Mesenchymal stem cell (in vitro differentiated cells and primary cell): ENCODE data around the gene ZNF805.

Experiments
- DNase-seq: peaks from one replicate; pipeline ENCODE4 v3.0.0-alpha.2; 2013
- H2AFZ ChIP-seq: one replicate; pipeline ENCODE4 v1.6.1; 2013; ENCODE audit warnings: low read depth, mild to moderate bottlenecking, control low read depth, inconsistent platforms, low read length, moderate library complexity
- H2AK5ac ChIP-seq: 2 replicates; pipeline ENCODE4 v1.6.1; 2013; ENCODE audit warnings: low read length, moderate library complexity, mild to moderate bottlenecking, inconsistent platforms; ENCODE audit not compliant: severe bottlenecking
- H2BK120ac ChIP-seq: one replicate; pipeline ENCODE4 v1.6.1; 2013; ENCODE audit warnings: low read depth, mild to moderate bottlenecking, inconsistent platforms, low read length, moderate library complexity
- H2BK12ac ChIP-seq, 2 experiments: one replicate each; pipeline ENCODE4 v1.6.1; 2013; ENCODE audit warnings: inconsistent platforms in 2 of 2, low read length in 2 of 2, mild to moderate bottlenecking in 2 of 2, moderate library complexity in 2 of 2, control low read depth in 1 of 2
- H2BK15ac ChIP-seq: one replicate; pipeline ENCODE4 v1.6.1; 2013; ENCODE audit warnings: mild to moderate bottlenecking, low read depth, inconsistent platforms; ENCODE audit not compliant: poor library complexity, severe bottlenecking
- H2BK5ac ChIP-seq: 2 replicates; pipeline ENCODE4 v1.6.1; 2013; ENCODE audit warnings: low read depth, mild to moderate bottlenecking, low read length, control low read depth, inconsistent platforms; ENCODE audit not compliant: poor library complexity, severe bottlenecking
- H3K14ac ChIP-seq, 2 experiments: one replicate each; pipeline ENCODE4 v1.6.1; 2013; ENCODE audit warnings: inconsistent platforms in 2 of 2, low read length in 2 of 2, control low read depth in 1 of 2, mild to moderate bottlenecking in 1 of 2, moderate library complexity in 1 of 2
- H3K18ac ChIP-seq, 2 experiments: one replicate each; pipeline ENCODE4 v1.6.1; 2013; ENCODE audit warnings: inconsistent platforms in 2 of 2, low read length in 2 of 2, control low read depth in 1 of 2, low read depth in 1 of 2, mild to moderate bottlenecking in 1 of 2
- H3K23ac ChIP-seq, 2 experiments: one replicate each; pipeline ENCODE4 v1.6.1; 2013; ENCODE audit warnings: inconsistent platforms in 2 of 2, low read length in 2 of 2, mild to moderate bottlenecking in 2 of 2, moderate library complexity in 2 of 2, control low read depth in 1 of 2
- H3K27ac ChIP-seq: 2 replicates; pipeline ENCODE4 v1.5.1; 2013; ENCODE audit warnings: mild to moderate bottlenecking, moderate library complexity, low read length, control low read depth, inconsistent platforms; ENCODE audit not compliant: poor library complexity, severe bottlenecking
- H3K27me3 ChIP-seq, 2 experiments: 2 replicates each; pipeline versions ENCODE4 v1.6.1 to v1.7.0; 2013; ENCODE audit warnings: low read length in 2 of 2, mild to moderate bottlenecking in 2 of 2, moderate library complexity in 2 of 2, control low read depth in 1 of 2, inconsistent platforms in 1 of 2; ENCODE audit not compliant: control insufficient read depth in 1 of 2, insufficient read depth in 1 of 2
- H3K36me3 ChIP-seq, 2 experiments: 2 replicates each; pipeline versions ENCODE4 v1.6.1 to v1.7.0; 2013; ENCODE audit warnings: low read length in 2 of 2, control low read depth in 1 of 2, inconsistent platforms in 1 of 2, low read depth in 1 of 2, mild to moderate bottlenecking in 1 of 2; ENCODE audit not compliant: insufficient read depth in 2 of 2, control insufficient read depth in 1 of 2
- H3K4ac ChIP-seq, 2 experiments: one replicate each; pipeline ENCODE4 v1.6.1; 2013; ENCODE audit warnings: inconsistent platforms in 2 of 2, low read length in 2 of 2, mild to moderate bottlenecking in 2 of 2, moderate library complexity in 2 of 2, control low read depth in 1 of 2, low read depth in 1 of 2
- H3K4me1 ChIP-seq: 2 replicates; pipeline ENCODE4 v1.6.1; 2013; ENCODE audit warnings: low read depth, low read length, control low read depth; ENCODE audit not compliant: control insufficient read depth, insufficient read depth
- H3K4me2 ChIP-seq: 2 replicates; pipeline ENCODE4 v1.6.1; 2013; ENCODE audit warnings: low read length, mild to moderate bottlenecking, inconsistent platforms; ENCODE audit not compliant: poor library complexity, severe bottlenecking
- H3K4me3 ChIP-seq, 2 experiments: 2 replicates each; pipeline versions ENCODE4 v1.5.1 to v1.7.0; 2013; ENCODE audit warnings: low read length in 2 of 2, mild to moderate bottlenecking in 2 of 2, control low read depth in 1 of 2, low read depth in 1 of 2; ENCODE audit not compliant: insufficient read depth in 1 of 2
- H3K79me1 ChIP-seq: replicated peaks from 2 replicates; pipeline ENCODE4 v1.6.1; 2013; ENCODE audit warnings: mild to moderate bottlenecking, control low read depth, low read length, inconsistent platforms; ENCODE audit not compliant: poor library complexity, severe bottlenecking
- H3K9ac ChIP-seq: 2 replicates; pipeline ENCODE4 v1.7.0; 2013; ENCODE audit warnings: mild to moderate bottlenecking, low read length, moderate library complexity
- H3K9me3 ChIP-seq: 2 replicates; pipeline ENCODE4 v1.7.0; 2013; ENCODE audit warnings: mild to moderate bottlenecking, low read length; ENCODE audit not compliant: control insufficient read depth
- H4K8ac ChIP-seq: one replicate; pipeline ENCODE4 v1.6.1; 2013; ENCODE audit warnings: inconsistent platforms, mild to moderate bottlenecking, low read length, moderate library complexity
- H4K91ac ChIP-seq: one replicate; pipeline ENCODE4 v1.6.1; 2013; ENCODE audit warnings: mild to moderate bottlenecking, low read length, inconsistent platforms
- WGBS: methylation state at CpG from one replicate; pipeline ENCODE4 v1.1.7; 2013; ENCODE audit warnings: mixed read lengths; 5-methylcytosine and 5-hydroxymethylcytosine counted together

Gene ZNF805

GRCh38 chr19:57245066-57245465, 4.6 kb downstream of the ZNF805 start:
- H2BK5ac ChIP-seq: no peak overlapping the region
- no peak overlapping the region for H3K27ac ChIP-seq
- H3K9me3 ChIP-seq: no peaks in the 10 kb centered on the region
- H4K8ac ChIP-seq: no peak overlapping the region
- 100% methylated on average over 5 of the region's 5 CpGs for WGBS
- H3K4me2 ChIP-seq: no peak overlapping the region
- no peak overlapping the region for H3K9ac ChIP-seq
- H3K14ac ChIP-seq: no peak overlapping the region
- H2BK15ac ChIP-seq: no peak overlapping the region
- no peak overlapping the region for H3K18ac ChIP-seq
- H3K4me1 ChIP-seq: peaks cover 7% of the 10 kb centered on the region
- H3K79me1 ChIP-seq: peaks cover 51% of the 10 kb centered on the region
- H3K23ac ChIP-seq: no peak overlapping the region
- no peak overlapping the region for H2BK12ac ChIP-seq
- H2BK120ac ChIP-seq: no peak overlapping the region
- no peak for DNase-seq
- peaks cover 50 to 63% of the 10 kb centered on the region in 2 experiments for H3K36me3 ChIP-seq
- H3K27me3 ChIP-seq: no peaks in the 10 kb centered on the region
- no peak overlapping the region for H3K4ac ChIP-seq
- no peak overlapping the region for H2AFZ ChIP-seq
- no peak overlapping the region for H3K4me3 ChIP-seq
- H4K91ac ChIP-seq: no peak overlapping the region
- H2AK5ac ChIP-seq: no peak overlapping the region

- Histone ChIP-seq H2BK120ac (no peak overlapping the region), H3K27me3 (no peaks in the 10 kb centered on the region), H2BK5ac (no peak overlapping the region), H3K79me1 (peaks cover 55% of the 10 kb centered on the region), H2BK12ac (no peak overlapping the region), H4K8ac (no peak overlapping the region), H3K9ac (no peak overlapping the region), H3K4me2 (no peak overlapping the region), H2AFZ (no peak overlapping the region), H4K91ac (no peak overlapping the region), H3K4ac (no peak overlapping the region), H3K9me3 (no peaks in the 10 kb centered on the region), H2AK5ac (no peak overlapping the region), H3K4me3 (no peak overlapping the region), H3K14ac (no peak overlapping the region), H3K36me3 (peaks cover 56 to 72% of the 10 kb centered on the region in 2 experiments), H3K23ac (no peak overlapping the region), H3K27ac (no peak overlapping the region), H3K4me1 (peaks cover 5% of the 10 kb centered on the region), H3K18ac (no peak overlapping the region), H2BK15ac (no peak overlapping the region)
- DNase-seq: no peak
- 97% methylated on average over 6 of the region's 6 CpGs for WGBS
Measured at GRCh38 chr19:57245959-57246358, 5.5 kb downstream of the ZNF805 start.

- Histone ChIP-seq H2BK12ac (no peak overlapping the region), H3K14ac (no peak overlapping the region), H2BK15ac (no peak overlapping the region), H2BK5ac (no peak overlapping the region), H2AK5ac (no peak overlapping the region), H3K4me3 (no peak overlapping the region), H3K9me3 (peaks cover 7% of the 10 kb centered on the region), H3K23ac (no peak overlapping the region), H3K4ac (no peak overlapping the region), H4K91ac (no peak overlapping the region), H3K9ac (no peak overlapping the region), H4K8ac (no peak overlapping the region), H3K27ac (no peak overlapping the region), H2BK120ac (no peak overlapping the region), H3K79me1 (peaks cover 53% of the 10 kb centered on the region), H3K18ac (no peak overlapping the region), H3K4me2 (no peak overlapping the region), H3K4me1 (no peaks in the 10 kb centered on the region), H3K27me3 (no peaks in the 10 kb centered on the region), H2AFZ (no peak overlapping the region), H3K36me3 (peaks cover 66 to 93% of the 10 kb centered on the region in 2 experiments)
- 100% methylated on average over 5 of the region's 6 CpGs for WGBS
- DNase-seq: no peak
Measured at GRCh38 chr19:57248646-57249045, 8.2 kb downstream of the ZNF805 start.

GRCh38 chr19:57249329-57249728, 8.9 kb downstream of the ZNF805 start:
- Histone ChIP-seq H3K4me1 (no peaks in the 10 kb centered on the region), H4K91ac (no peak overlapping the region), H4K8ac (no peak overlapping the region), H3K79me1 (peaks cover 55% of the 10 kb centered on the region), H2AFZ (no peak overlapping the region), H2AK5ac (no peak overlapping the region), H2BK120ac (no peak overlapping the region), H2BK5ac (no peak overlapping the region), H3K14ac (no peak overlapping the region), H3K23ac (no peak overlapping the region), H2BK12ac (no peak overlapping the region), H2BK15ac (no peak overlapping the region), H3K36me3 (peaks cover 66 to 95% of the 10 kb centered on the region in 2 experiments), H3K9ac (no peak overlapping the region), H3K9me3 (peaks cover 12% of the 10 kb centered on the region), H3K18ac (no peak overlapping the region), H3K4me2 (no peak overlapping the region), H3K27ac (no peak overlapping the region), H3K4me3 (no peak overlapping the region), H3K27me3 (no peaks in the 10 kb centered on the region), H3K4ac (no peak overlapping the region)
- no CpG with 5 or more reads among the region's 1 CpG for WGBS
- no peak for DNase-seq
